ENCODE data around the gene NT5C3A. TPM values are rescaled to one million over a fixed set of nuclear protein-coding genes. Genes with fewer than 3 reads are reported as not detected.

NT5C3A gene
- total and polyA plus RNA-seq, 8 donors, result 1.2 to 98.0 (median 20.4) TPM

GRCh38 chr7:33062782-33063443, 337 bp upstream of the NT5C3A start:
- intact Hi-C loops (cut with DNase I; ENCODE audit: low total_unique reads), result no loop called here
- H3K4me3 ChIP-seq, result peak overlapping the region; percentile 71 to 89 (median 84)
- no peaks in the 10 kb centered on the region for H3K36me3 ChIP-seq
- DNase-seq, result peak; percentile 93 to 99
- H3K27me3 ChIP-seq, result no peaks in the 10 kb centered on the region
- TF ChIP-seq POLR2AphosphoS5 (IDR thresholded peaks at IDR 0.05) (peak; percentile 60 to 77 (median 64)), POLR2A (IDR thresholded peaks at IDR 0.05) (no peak)
- peaks cover 16 to 40% (median 33%) of the 10 kb centered on the region in 4 donors for H3K4me1 ChIP-seq
- WGBS, 5 donors, result 0 to 1% (median 0%) methylated on average over 28 to 50 of the region's 50 CpGs
- peaks cover 0 to 7% (median 3%) of the 10 kb centered on the region in 4 donors for H3K9me3 ChIP-seq
- peak overlapping the region; percentile 91 to 97 (median 96) for H3K27ac ChIP-seq

- 20 to 25% (median 24%) methylated on average over 8 of the region's 8 CpGs for WGBS, 5 donors
- H3K27me3 ChIP-seq, result no peaks in the 10 kb centered on the region
- TF ChIP-seq CTCF (IDR thresholded peaks at IDR 0.05), result no peak
- H3K27ac ChIP-seq, result peak overlapping the region in 3 of 5 donors; percentile 95 to 96 (median 96)
- H3K4me3 ChIP-seq, result peak overlapping the region; percentile 71 to 89 (median 84)
- no peak for DNase-seq
- no peaks in the 10 kb centered on the region for H3K36me3 ChIP-seq
- intact Hi-C loops (cut with DNase I; ENCODE audit: low total_unique reads), result no loop called here
- peaks cover 16 to 40% (median 33%) of the 10 kb centered on the region in 4 donors for H3K4me1 ChIP-seq
- H3K9me3 ChIP-seq, result peaks cover 0 to 7% (median 3%) of the 10 kb centered on the region in 4 donors
Observed at GRCh38 chr7:33061282-33061937, 1.2 kb downstream of the NT5C3A start.

GRCh38 chr7:33059635-33060034, 2.9 kb downstream of the NT5C3A start:
- WGBS, 5 donors, result 46 to 78% (median 51%) methylated on average over 4 of the region's 4 CpGs
- Histone ChIP-seq H3K9me3 (no peaks in the 10 kb centered on the region), H3K27me3 (no peaks in the 10 kb centered on the region), H3K36me3 (no peaks in the 10 kb centered on the region), H3K27ac (no peak overlapping the region), H3K4me3 (no peak overlapping the region), H3K4me1 (peaks cover 16 to 40% (median 33%) of the 10 kb centered on the region in 4 donors)
- no peak for TF ChIP-seq POLR2AphosphoS5 (IDR thresholded peaks at IDR 0.05)
- TF ChIP-seq EP300 (IDR thresholded peaks at IDR 0.05), result no peak
- intact Hi-C loops (cut with DNase I; ENCODE audit: low total_unique reads), result no loop called here
- no peak for DNase-seq

GRCh38 chr7:33055158-33055557, 7.4 kb downstream of the NT5C3A start:
- Histone ChIP-seq H3K9me3 (no peaks in the 10 kb centered on the region), H3K36me3 (no peaks in the 10 kb centered on the region), H3K4me1 (peaks cover 12 to 52% (median 28%) of the 10 kb centered on the region in 4 donors), H3K27ac (peak overlapping the region in 1 of 5 donors; percentile 20), H3K4me3 (no peak overlapping the region), H3K27me3 (no peaks in the 10 kb centered on the region)
- no peak for DNase-seq
- WGBS, 5 donors, result 94 to 99% (median 97%) methylated on average over 5 of the region's 5 CpGs
- TF ChIP-seq POLR2AphosphoS5 (IDR thresholded peaks at IDR 0.05) (no peak), POLR2A (IDR thresholded peaks at IDR 0.05) (no peak), EP300 (IDR thresholded peaks at IDR 0.05) (no peak), CTCF (IDR thresholded peaks at IDR 0.05) (no peak)
- intact Hi-C loops (cut with DNase I; ENCODE audit: low total_unique reads), result no loop called here

GRCh38 chr7:33054261-33054964, 8.2 kb downstream of the NT5C3A start:
- TF ChIP-seq POLR2AphosphoS5 (IDR thresholded peaks at IDR 0.05) (no peak), CTCF (IDR thresholded peaks at IDR 0.05) (no peak), EP300 (IDR thresholded peaks at IDR 0.05) (no peak), POLR2A (IDR thresholded peaks at IDR 0.05) (no peak)
- H3K36me3 ChIP-seq, result no peaks in the 10 kb centered on the region
- H3K4me3 ChIP-seq, result no peak overlapping the region
- no peak for DNase-seq
- WGBS, 5 donors, result 77 to 90% (median 85%) methylated on average over 2 of the region's 2 CpGs
- H3K27me3 ChIP-seq, result no peaks in the 10 kb centered on the region
- intact Hi-C loops (cut with DNase I; ENCODE audit: low total_unique reads), result no loop called here
- no peaks in the 10 kb centered on the region for H3K9me3 ChIP-seq
- peaks cover 12 to 52% (median 24%) of the 10 kb centered on the region in 4 donors for H3K4me1 ChIP-seq
- peak overlapping the region in 1 of 5 donors; percentile 20 for H3K27ac ChIP-seq

Data from stomach (tissue), 9 donors.